HG02885 (cell line): ENCODE data around the gene PKDREJ.
"Not testable (repeated sequence)": the region's sequence is repeated elsewhere in the genome, so short reads cannot be mapped to it uniquely, and the experiment has no call there.

Experiments used
- ATAC-seq: cut with Tn5 transposase; IDR thresholded peaks from one replicate; pipeline ENCODE4 v1.9.1; 2021; ENCODE audit warnings: mild to moderate bottlenecking; ENCODE audit not compliant: unreplicated experiment, poor library complexity

Gene PKDREJ, protein sequence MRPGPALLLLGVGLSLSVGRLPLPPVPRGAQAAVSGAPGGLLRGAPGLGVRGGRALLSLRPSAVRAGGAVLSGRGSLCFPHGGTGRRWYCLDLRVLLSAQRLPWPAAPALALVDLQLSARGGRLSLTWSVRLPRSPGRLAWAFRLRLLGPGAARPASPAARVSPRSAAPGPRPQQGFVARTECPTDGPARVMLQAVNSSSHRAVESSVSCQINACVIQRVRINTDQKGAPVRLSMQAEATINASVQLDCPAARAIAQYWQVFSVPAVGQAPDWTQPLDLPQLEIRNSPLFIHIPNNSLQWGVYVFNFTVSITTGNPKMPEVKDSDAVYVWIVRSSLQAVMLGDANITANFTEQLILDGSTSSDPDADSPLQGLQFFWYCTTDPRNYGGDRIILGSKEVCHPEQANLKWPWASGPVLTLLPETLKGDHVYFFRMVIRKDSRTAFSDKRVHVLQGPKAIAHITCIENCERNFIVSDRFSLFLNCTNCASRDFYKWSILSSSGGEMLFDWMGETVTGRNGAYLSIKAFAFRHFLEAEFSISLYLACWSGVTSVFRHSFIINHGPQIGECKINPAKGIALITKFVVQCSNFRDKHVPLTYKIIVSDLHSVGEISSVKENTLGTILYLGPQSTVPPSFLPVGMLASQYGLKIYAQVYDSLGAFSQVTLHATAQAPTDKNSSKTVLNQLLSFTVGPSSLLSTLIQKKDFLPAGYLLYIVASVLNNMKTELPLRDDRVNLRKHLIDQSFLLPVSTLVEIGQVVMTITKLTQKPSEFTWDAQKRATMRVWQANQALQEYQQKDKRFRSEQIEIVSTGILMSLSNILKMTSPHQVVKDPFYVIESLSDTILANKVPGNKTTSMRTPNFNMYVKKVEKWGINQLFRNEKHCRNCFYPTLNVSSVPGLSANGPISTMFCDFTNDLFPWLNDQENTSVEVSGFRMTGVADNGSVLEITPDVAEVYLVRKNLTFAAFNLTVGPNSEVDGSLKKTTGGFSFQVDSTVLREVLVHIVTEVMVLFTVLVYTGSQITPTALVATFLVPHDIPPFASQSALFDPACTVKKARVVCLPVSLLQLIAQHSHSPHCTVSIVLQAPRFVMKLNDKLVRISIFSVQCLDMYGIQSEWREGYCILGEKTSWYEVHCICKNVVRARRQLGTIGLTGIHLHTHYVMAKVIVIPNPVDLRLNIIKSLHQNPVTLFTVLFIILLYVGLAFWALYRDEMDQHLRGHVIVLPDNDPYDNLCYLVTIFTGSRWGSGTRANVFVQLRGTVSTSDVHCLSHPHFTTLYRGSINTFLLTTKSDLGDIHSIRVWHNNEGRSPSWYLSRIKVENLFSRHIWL (N-terminal part only)

DNA sequence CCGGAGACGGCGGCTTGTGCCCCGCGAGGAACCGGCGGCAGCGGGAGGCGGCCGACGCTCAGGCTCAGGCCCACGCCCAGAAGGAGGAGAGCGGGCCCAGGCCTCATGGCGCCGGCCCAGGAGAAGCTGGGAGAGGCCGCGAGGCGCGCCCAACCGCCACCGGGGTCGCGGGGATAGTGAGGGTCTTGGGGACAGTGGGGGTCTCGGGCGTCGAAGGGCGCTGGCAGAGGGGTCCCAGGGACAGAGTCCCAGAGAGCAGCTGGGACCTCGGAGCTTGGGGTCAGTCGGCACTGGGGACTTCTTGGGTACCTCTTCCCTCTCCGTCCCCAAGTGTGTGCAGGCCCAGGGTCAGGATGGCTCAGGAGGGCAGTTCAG is at the start of gene PKDREJ:
Gene PKDREJ, minus strand, starts transcription at position 128 of the 375 bp plus-strand sequence. Its CDS starts 21 bp downstream, at position 107.
- no peak for ATAC-seq

DNA sequence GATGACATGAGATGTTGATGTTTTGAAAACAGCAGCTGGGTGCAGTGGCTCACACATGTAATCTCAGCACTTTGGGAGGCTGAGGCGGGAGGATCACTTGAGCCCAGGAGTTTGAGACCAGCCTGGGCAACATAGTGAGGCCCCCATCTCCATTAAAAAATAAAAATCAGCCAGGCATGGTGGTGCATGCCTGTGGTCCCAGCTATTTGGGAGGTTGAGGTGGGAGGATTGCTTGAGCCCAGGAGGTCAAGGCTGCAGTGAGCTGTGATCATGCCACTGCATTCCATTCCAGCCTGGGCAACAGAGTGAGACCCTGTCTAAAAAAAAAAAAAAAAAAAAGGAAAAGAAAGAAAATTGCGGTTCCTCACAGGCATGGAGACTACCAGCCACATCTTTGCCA is 49.7 kb upstream of the PKDREJ start:
- ATAC-seq: not testable (repeated sequence)

DNA sequence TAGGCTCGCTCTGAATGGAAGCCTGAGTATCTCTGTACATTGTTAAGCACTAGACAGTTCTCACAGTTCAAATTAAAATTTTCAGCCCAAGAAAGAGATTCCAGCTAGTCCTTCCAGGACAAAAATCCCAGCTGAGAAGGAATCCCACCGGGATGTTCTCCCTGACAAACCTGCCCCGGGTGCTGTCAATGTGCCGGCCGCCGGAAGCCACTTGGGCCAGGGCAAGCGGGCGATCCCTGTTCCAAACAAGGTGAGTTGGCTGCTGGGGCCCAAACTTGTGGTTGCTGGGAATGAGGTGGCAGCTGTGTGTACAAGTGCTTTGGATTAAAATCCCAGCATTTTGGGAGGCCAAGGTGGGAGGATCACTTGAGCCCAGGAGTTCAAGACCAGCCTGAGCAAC is 48.9 kb upstream of the PKDREJ start:
- no peak for ATAC-seq

DNA sequence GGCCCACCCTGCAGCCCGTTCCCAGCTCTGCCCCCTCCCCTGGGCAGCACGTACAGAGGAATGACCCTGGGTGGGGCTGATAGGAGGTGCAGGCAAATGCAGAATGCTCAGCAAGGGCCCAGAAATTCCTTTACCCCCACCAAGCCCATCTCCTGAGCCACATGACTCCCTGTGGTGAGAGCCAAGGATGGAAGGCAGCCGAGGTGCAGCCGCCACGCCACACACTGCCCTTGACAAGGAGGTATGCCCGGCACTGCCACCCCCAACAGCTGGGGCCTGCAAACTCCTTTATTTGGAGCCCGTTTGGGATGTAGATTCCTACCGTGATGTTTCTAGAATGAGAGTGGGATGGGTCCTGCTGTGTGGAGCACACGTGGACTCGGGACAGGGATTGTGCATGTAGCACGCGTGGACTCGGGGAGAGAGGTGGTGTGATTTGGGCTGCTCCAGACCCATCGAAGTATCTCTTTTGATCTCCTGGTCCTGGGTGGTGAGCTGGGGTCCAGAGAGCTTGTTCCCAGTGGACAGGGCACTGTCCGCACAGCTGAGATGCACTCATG is 46.5 kb upstream of the PKDREJ start:
- no peak for ATAC-seq

DNA sequence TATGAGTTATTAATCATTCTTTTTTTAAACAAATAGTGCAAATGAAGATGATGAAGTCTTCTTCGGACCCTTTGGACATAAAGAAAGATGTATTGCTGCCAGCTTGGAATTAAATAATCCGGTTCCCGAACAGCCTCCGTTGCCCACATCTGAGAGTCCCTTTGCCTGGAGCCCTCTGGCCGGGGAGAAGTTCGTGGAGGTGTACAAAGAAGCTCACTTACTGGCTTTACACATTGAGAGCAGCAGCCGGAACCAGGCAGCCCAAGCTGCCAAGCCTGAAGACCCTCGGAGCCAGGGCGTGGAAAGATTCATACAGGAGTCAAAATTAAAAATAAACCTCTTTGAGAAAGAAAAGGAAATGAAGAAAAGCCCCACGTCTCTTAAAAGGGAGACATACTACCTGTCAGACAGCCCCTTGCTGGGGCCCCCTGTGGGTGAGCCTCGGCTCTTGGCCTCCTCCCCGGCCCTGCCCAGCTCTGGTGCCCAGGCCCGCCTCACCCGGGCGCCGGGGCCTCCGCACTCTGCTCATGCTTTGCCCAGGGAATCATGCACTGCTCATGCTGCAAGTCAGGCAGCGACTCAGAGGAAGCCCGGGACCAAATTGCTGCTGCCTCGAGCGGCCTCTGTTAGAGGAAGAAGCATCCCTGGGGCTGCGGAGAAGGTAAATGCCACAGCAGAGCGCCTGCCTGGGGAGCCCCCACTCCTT is 45.3 kb upstream of the PKDREJ start:
- no peak for ATAC-seq

DNA sequence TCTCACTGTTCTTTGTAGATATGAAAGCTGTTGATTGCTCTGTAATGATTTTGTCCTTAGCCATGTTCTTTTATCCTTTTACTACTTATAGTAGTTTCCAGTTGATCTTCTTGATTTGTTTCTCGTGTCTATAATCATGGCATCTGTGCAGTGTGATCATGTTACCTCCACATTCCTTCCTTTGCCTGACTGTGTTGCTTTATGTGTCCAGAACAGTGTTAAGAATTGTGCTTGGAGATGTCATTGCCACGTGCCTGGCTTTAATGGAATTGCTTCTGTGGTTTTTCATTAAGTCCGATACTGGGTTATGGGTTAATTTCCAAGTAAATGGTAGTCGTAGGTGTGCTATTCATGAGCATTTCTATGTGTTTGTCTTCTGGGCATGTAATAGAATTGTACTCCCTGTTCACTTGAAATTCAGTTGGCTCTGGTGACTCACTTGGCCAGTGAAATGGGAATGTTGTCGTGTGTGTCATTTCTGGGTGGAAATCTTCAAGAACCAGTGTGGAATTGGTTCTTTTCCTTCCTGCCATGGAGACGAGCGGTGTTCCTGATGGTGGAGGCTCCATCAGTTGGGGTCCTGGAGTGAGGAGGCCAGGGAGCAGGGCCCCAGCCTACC is 40.3 kb upstream of the PKDREJ start:
- ATAC-seq: no peak

DNA sequence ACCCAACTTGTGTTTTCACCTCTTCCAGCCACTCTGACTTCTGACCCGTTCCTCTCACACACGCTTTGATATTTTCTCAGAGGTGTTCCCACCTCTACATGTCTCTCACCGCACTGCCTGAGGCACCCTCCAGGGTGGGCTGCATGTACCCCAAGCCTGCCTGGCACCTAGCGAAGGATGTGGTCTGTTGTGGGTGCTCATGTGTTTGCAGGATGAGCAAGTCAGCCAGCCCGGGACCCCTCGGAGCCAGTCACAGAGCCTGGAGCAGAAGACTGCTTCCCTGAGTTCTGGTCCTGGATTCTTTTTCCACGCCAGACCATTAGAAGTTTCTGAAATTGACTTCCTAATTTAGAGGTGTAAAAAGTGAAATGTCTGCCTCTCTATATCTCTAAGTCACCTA is 37.3 kb upstream of the PKDREJ start:
- ATAC-seq: no peak

DNA sequence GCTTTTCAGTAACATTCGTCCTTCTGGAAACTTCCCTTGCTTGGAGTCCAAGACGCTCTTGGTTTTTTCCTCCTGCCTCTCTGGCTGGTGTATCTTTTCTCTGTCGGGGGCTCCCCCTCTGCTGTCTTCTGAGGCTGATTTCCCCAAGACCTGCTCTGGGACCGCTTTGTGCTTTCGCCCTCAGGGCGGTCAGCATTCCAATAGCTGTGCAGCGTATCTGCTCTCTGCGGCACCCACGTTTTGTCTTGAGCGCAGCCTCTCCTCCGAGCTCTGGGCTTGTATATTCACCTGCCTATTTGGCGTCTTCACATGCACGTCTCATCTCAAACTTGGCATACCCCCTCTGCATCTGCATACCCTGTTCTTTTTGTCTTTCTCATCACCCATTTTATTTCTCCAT is 36.0 kb upstream of the PKDREJ start:
- no peak for ATAC-seq

DNA sequence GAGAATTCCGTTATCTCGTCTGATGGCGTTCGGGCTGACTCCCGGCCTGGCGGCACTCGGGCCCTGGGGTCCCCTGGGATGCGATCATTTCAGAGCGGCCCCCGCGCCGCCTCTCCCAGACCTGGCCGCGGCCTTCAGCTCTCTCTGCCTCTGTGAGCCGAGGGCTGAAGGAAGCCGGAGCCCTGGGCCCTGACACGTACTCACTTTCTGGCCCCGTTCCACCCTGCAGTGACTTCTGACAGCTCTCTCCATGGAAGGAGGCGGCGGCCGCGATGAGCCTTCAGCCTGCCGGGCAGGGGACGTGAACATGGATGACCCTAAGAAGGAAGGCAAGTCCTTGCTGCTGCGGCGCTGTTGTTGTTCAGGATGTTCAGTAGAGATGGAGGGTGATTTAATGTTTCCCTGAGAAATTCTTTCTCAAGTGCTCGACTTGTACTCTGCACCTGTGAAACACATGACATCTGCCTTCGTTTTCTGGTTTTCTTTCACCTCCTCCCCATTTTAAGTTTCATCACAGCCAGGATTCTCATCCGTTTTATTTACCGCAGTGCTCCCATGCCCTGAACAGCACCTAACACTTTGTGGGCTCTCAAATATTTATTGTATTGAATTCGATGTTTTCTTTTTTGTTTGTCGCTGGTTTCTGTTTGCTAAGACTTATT is 34.1 kb upstream of the PKDREJ start:
- ATAC-seq: peak; percentile 23

DNA sequence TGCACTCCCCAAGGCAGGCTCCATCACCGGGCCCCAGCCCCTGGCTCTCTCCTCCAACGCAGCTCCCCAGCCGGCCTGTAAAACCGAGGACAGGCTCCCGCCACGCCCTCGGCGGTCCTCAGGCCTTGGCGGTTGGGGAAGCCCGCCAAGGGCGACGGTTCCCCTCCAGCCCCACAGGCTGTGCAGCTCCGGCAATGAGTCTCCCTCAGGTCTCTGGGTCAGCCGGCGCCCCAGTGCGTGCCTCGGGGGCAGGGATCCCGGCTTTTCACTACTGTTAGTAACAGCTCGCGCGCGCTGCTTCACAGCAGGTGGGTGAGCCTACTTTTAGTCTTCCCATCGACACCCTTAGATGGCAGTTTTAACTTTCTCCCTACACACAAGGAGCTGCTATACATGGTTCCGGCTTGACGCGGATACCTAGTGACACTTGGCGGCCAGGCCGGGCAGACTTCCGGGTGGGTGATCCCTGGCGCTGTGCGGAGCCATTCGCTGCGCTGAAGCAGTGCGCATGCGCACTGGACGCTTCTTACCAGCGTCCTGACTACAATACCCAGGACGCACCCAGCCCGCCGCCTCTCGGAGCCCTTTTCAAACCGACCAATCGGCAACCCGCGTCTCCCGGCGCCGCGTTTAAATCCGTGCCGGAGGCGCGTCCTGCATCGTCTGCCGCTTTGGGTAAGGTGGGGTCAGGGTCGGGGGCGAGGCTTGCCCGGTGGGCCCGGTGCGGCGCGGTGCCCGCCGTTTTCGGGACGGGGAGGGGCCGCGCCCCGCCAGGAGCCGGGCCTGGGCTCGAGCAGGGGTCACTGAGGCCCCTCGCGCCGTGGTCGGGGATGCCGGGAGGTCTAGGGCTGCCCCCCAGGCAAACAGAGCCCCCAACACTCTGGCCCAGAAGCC is 33.4 kb upstream of the PKDREJ start, which contains the start of gene GTSE1:
Gene GTSE1, plus strand, starts transcription at position 614 of the 894 bp plus-strand sequence. CDS start 531 bp downstream, outside the sequence.
- ATAC-seq: peak; percentile 95

DNA sequence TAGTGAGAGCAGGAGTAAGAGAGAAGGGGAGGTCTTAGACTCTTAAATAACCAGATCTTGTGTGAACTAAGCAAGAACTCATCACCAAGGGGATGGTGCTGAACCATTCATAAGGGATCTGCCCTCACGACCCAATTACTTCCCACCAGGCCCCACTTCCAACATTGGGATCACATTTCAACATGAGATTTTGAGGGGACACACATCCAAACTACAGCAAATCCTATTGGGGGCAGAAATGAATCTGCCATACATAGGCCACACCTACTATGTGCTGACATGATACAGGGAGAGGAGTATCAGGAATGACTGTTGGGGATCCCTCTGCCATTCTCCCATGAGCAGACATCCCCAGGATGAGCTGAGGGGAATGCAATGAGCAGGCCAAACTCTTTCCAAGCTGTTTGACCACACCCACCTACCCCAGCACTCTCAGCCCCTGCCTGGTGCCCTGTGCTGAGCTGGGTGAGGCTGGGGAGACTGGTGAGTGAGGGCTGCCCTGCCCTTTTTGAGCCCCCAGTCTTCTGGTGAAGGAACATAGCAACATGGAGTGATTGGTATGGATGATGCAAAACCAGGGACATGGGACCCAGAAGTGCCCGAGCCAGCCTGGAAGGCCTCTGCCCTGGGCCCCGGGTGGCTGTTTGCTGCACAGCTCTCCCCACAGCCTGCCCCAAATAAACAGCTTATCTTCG is 32.3 kb upstream of the PKDREJ start:
- no peak for ATAC-seq

DNA sequence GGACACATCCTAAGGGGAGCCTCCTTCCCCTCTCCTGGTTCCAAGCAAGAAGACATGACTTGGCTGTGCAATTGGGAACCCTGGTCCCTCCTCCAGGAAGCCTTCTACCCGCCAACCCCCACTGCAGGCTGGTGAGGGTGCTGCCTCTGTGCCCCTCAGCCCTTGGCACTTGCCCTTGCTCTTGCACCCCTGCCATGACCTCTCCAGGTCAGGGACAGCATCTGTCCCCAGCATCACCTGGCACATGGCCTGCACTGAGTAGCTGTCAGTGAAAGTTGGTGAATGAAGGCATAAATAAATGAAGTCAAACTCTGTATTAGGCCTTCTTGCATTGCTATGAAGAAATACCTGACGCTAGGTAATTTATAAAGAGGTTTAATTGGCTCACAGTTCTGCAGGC is 31.6 kb upstream of the PKDREJ start:
- ATAC-seq: no peak

DNA sequence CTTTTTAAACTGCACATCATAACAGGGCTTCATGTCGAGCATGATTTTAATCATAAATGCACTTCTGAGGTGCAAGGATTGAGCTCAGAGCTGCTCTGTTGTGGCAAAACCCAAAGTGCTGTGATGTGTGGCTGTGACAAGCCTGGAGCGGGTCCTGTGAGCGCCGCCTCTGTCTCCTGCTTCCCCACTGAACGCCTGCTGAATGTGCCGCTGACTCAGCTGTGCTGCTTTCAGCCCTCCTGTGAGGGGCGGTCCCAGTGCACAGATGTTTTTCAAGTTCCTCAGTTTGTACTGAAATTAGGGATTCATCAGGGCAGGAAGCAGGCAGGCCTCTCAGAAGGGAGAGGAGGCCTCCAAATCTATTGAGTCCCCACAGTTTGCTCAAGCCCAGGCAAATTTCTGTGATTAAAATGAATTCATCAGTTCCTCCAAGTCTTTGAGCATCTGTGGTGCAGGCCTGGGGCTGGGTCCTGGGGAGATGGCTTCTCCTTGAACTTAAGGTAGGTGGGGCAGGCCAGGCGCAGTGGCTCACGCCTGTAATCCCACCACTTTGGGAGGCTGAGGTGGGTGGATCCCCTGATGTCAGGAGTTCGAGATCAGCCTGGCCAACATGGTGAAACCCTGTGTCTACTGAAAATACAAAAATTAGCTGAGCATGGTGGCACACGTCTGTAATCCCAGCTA is 30.6 kb upstream of the PKDREJ start:
- no peak for ATAC-seq

DNA sequence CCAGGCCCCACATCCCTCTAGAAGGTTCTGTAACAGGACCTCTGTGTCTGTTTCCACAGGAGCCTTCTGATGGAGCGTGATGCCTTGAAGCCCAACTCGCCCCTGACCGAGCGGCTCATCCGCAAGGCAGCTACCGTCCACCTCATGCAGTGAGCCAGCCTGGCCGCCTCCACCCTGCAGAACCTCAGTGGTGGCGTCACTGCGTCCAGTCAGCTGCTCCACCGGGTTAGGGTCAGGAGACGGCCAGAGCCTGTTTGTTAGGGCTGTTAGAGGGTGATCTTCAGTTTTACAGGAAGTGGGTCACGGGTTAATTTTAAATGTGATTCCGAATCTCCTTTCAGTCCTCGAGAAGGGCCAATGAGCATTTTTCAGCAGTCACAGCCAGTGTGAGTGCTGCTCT is 29.6 kb upstream of the PKDREJ start:
- ATAC-seq: no peak

DNA sequence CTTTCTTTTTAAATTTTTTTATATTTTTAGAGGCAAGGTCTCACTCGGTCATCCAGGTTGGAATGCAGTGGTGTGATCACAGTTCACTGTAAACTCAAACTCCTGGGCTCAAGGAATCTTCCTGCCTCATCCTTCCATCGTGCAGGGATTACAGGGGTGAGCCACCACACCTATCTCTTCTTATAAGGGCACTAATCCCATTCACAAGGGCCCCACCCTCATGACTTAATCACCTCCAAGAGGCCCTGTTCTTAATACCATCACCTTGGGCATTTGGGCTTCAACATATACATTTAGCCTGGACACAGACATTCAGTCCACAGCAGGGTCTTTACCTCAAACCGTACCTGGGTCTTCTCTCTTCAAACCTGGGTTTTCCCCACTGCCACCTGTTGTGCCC is 29.0 kb upstream of the PKDREJ start:
- ATAC-seq: no peak
